Measurements from ENCODE around the gene CUTA. TPM values are rescaled to one million over a fixed set of nuclear protein-coding genes. Genes with fewer than 3 reads are reported as not detected.
"Not testable (repeated sequence)": the region's sequence is repeated elsewhere in the genome, so short reads cannot be mapped to it uniquely, and the experiment has no call there.

CUTA gene

GRCh38 chr6:33372526-33373123 lies 45.3 kb downstream of the CUTA start:
- H3K36me3 ChIP-seq (ENCODE audit: control insufficient read depth, insufficient read depth, low read length), result no peaks in the 10 kb centered on the region
- H3K4me1 ChIP-seq (ENCODE audit: control insufficient read depth, low read depth, low read length), result peaks cover 7% of the 10 kb centered on the region
- no peak overlapping the region for H4K5ac ChIP-seq (ENCODE audit: low read length)
- H3K79me2 ChIP-seq (ENCODE audit: control insufficient read depth, insufficient read depth, low read length), result no peaks in the 10 kb centered on the region
- DNase-seq, result peak; percentile 33
- H3K79me1 ChIP-seq (ENCODE audit: low read length), result no peaks in the 10 kb centered on the region
- H4K8ac ChIP-seq (ENCODE audit: low read depth, low read length), result no peak overlapping the region
- no peak overlapping the region for H3K23ac ChIP-seq (ENCODE audit: low read length)
- no peak overlapping the region for H2AK5ac ChIP-seq (ENCODE audit: low read length)
- H2BK15ac ChIP-seq (replicated peaks; ENCODE audit: low read depth), result no peak overlapping the region
- no peaks in the 10 kb centered on the region for H3K27me3 ChIP-seq (ENCODE audit: insufficient read depth, low read length, poor library complexity)
- H2BK120ac ChIP-seq (ENCODE audit: low read depth, low read length), result no peak overlapping the region
- no peak overlapping the region for H3K4me3 ChIP-seq (ENCODE audit: low read length)
- H3K56ac ChIP-seq (ENCODE audit: low read length), result no peak overlapping the region
- H2BK5ac ChIP-seq (ENCODE audit: low read length), result no peak overlapping the region
- H3K4me2 ChIP-seq (ENCODE audit: low read length), result no peak overlapping the region
- no peak overlapping the region for H3K18ac ChIP-seq (ENCODE audit: low read length)
- no CpG with 5 or more reads among the region's 5 CpGs for WGBS (ENCODE audit: extremely low coverage, insufficient coverage, low lambda C conversion rate)
- H3K27ac ChIP-seq (ENCODE audit: low read depth, low read length), result no peak overlapping the region
- H3K9ac ChIP-seq (ENCODE audit: low read length), result no peak overlapping the region
- H3K4ac ChIP-seq (ENCODE audit: low read depth, low read length), result no peak overlapping the region

DNA sequence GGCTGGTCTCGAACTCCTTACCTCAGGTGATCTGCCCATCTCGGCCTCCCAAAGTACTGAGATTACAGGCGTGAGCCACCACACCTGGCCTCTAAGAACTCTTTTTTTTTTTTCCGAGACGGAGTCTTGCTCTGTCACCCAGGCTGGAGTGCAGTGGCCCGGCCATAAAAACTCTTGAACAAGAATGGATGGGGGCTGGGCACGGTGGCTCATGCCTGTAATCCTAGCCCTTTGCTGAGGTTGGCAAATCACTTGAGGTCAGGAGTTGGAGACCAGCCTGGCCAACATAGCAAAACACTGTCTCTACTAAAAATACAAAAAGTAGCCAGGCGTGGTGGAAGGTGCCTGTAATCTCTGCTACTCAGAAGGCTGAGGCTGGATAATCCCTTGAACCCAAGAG lies 46.0 kb downstream of the CUTA start:
- H3K23ac ChIP-seq (ENCODE audit: low read length); H3K79me2 ChIP-seq (ENCODE audit: control insufficient read depth, insufficient read depth, low read length); H3K27ac ChIP-seq (ENCODE audit: low read depth, low read length); H3K4me2 ChIP-seq (ENCODE audit: low read length); H2BK120ac ChIP-seq (ENCODE audit: low read depth, low read length); H4K8ac ChIP-seq (ENCODE audit: low read depth, low read length); H3K4ac ChIP-seq (ENCODE audit: low read depth, low read length); H3K27me3 ChIP-seq (ENCODE audit: insufficient read depth, low read length, poor library complexity); H2BK5ac ChIP-seq (ENCODE audit: low read length); H4K5ac ChIP-seq (ENCODE audit: low read length); H2AK5ac ChIP-seq (ENCODE audit: low read length); H3K9ac ChIP-seq (ENCODE audit: low read length); H3K79me1 ChIP-seq (ENCODE audit: low read length); H3K18ac ChIP-seq (ENCODE audit: low read length); H3K4me1 ChIP-seq (ENCODE audit: control insufficient read depth, low read depth, low read length); H3K56ac ChIP-seq (ENCODE audit: low read length); DNase-seq; H2BK15ac ChIP-seq (replicated peaks; ENCODE audit: low read depth); H3K36me3 ChIP-seq (ENCODE audit: control insufficient read depth, insufficient read depth, low read length); H3K4me3 ChIP-seq (ENCODE audit: low read length): not testable (repeated sequence)
- no CpG with 5 or more reads among the region's 8 CpGs for WGBS (ENCODE audit: extremely low coverage, insufficient coverage, low lambda C conversion rate)

- not testable (repeated sequence) for H2BK15ac ChIP-seq (replicated peaks; ENCODE audit: low read depth); H3K4me1 ChIP-seq (ENCODE audit: control insufficient read depth, low read depth, low read length); H3K4me2 ChIP-seq (ENCODE audit: low read length); H3K4me3 ChIP-seq (ENCODE audit: low read length); H2AK5ac ChIP-seq (ENCODE audit: low read length); DNase-seq; H4K5ac ChIP-seq (ENCODE audit: low read length); H2BK120ac ChIP-seq (ENCODE audit: low read depth, low read length); H3K79me1 ChIP-seq (ENCODE audit: low read length); H3K18ac ChIP-seq (ENCODE audit: low read length); H2BK5ac ChIP-seq (ENCODE audit: low read length); H3K23ac ChIP-seq (ENCODE audit: low read length); H3K36me3 ChIP-seq (ENCODE audit: control insufficient read depth, insufficient read depth, low read length); H3K9ac ChIP-seq (ENCODE audit: low read length); H3K56ac ChIP-seq (ENCODE audit: low read length); H3K79me2 ChIP-seq (ENCODE audit: control insufficient read depth, insufficient read depth, low read length); H3K4ac ChIP-seq (ENCODE audit: low read depth, low read length); H3K27ac ChIP-seq (ENCODE audit: low read depth, low read length); H3K27me3 ChIP-seq (ENCODE audit: insufficient read depth, low read length, poor library complexity); H4K8ac ChIP-seq (ENCODE audit: low read depth, low read length)
- WGBS (ENCODE audit: extremely low coverage, insufficient coverage, low lambda C conversion rate), result no CpG with 5 or more reads among the region's 5 CpGs
These were observed 50.2 kb downstream of the CUTA start for GRCh38 chr6:33367715-33368025.

GRCh38 chr6:33367009-33367714 lies 50.7 kb downstream of the CUTA start:
- Histone ChIP-seq H3K4me3 (ENCODE audit: low read length) (no peak overlapping the region), H2AK5ac (ENCODE audit: low read length) (no peak overlapping the region), H3K9ac (ENCODE audit: low read length) (no peak overlapping the region), H3K18ac (ENCODE audit: low read length) (no peak overlapping the region), H3K56ac (ENCODE audit: low read length) (no peak overlapping the region), H3K23ac (ENCODE audit: low read length) (no peak overlapping the region), H3K27me3 (ENCODE audit: insufficient read depth, low read length, poor library complexity) (no peaks in the 10 kb centered on the region), H2BK120ac (ENCODE audit: low read depth, low read length) (no peak overlapping the region), H2BK15ac (replicated peaks; ENCODE audit: low read depth) (no peak overlapping the region), H3K79me1 (ENCODE audit: low read length) (no peaks in the 10 kb centered on the region), H3K36me3 (ENCODE audit: control insufficient read depth, insufficient read depth, low read length) (no peaks in the 10 kb centered on the region), H2BK5ac (ENCODE audit: low read length) (no peak overlapping the region), H3K4ac (ENCODE audit: low read depth, low read length) (no peak overlapping the region), H4K5ac (ENCODE audit: low read length) (no peak overlapping the region), H3K79me2 (ENCODE audit: control insufficient read depth, insufficient read depth, low read length) (no peaks in the 10 kb centered on the region), H3K27ac (ENCODE audit: low read depth, low read length) (no peak overlapping the region), H4K8ac (ENCODE audit: low read depth, low read length) (no peak overlapping the region), H3K4me2 (ENCODE audit: low read length) (no peak overlapping the region), H3K4me1 (ENCODE audit: control insufficient read depth, low read depth, low read length) (no peaks in the 10 kb centered on the region)
- no peak for DNase-seq
- no CpG with 5 or more reads among the region's 8 CpGs for WGBS (ENCODE audit: extremely low coverage, insufficient coverage, low lambda C conversion rate)

Small RNAs within 50 kb of the gene (small RNA-seq; reads per million reads assigned to genes)
- gene RPL35AP4 (ENCODE audit: insufficient read depth) (not detected), gene ZBTB9 (ENCODE audit: insufficient read depth) (not detected)

All from mesendoderm (in vitro differentiated cells).